ES-I3 (cell line): ENCODE data around the gene ICAM1.
"Not testable (repeated sequence)": the region's sequence is repeated elsewhere in the genome, so short reads cannot be mapped to it uniquely, and the experiment has no call there.

Experiments
- H3K36me3 ChIP-seq: 2 replicates; pipeline ENCODE4 v1.6.1; 2013; ENCODE audit warnings: mild to moderate bottlenecking, low read length, control low read depth, moderate library complexity; ENCODE audit not compliant: insufficient read depth
- H3K4me1 ChIP-seq: 2 replicates; pipeline ENCODE4 v1.6.1; 2013; ENCODE audit warnings: mild to moderate bottlenecking, control low read depth, low read length; ENCODE audit not compliant: insufficient read depth
- H3K9ac ChIP-seq: 2 replicates; pipeline ENCODE4 v1.6.1; 2013; ENCODE audit warnings: low read depth, mild to moderate bottlenecking, low read length, moderate library complexity
- H3K9me3 ChIP-seq: 2 replicates; pipeline ENCODE4 v1.6.1; 2013; ENCODE audit warnings: mild to moderate bottlenecking, low read length, moderate library complexity; ENCODE audit not compliant: control insufficient read depth, insufficient read depth

ICAM1 gene

GRCh38 chr19:10231612-10232228 is 39.2 kb upstream of the ICAM1 start:
- H3K9me3 ChIP-seq: no peaks in the 10 kb centered on the region
- H3K36me3 ChIP-seq: no peaks in the 10 kb centered on the region
- peak overlapping the region; percentile 11; the same call in 1 of the 2 replicates for H3K9ac ChIP-seq
- peaks cover 18% of the 10 kb centered on the region; the same call in 1 of the 2 replicates for H3K4me1 ChIP-seq

GRCh38 chr19:10233946-10234345 is 37.0 kb upstream of the ICAM1 start:
- no peaks in the 10 kb centered on the region for H3K9me3 ChIP-seq
- H3K9ac ChIP-seq: no peak overlapping the region
- peaks cover 13% of the 10 kb centered on the region; the same call in 1 of the 2 replicates for H3K4me1 ChIP-seq
- no peaks in the 10 kb centered on the region for H3K36me3 ChIP-seq

- no peak overlapping the region for H3K9ac ChIP-seq
- H3K4me1 ChIP-seq: peaks cover 7% of the 10 kb centered on the region; the same call in 1 of the 2 replicates
- no peaks in the 10 kb centered on the region for H3K36me3 ChIP-seq
- no peaks in the 10 kb centered on the region for H3K9me3 ChIP-seq
Measured at GRCh38 chr19:10235003-10235402, 35.9 kb upstream of the ICAM1 start.

GRCh38 chr19:10235409-10235808 is 35.5 kb upstream of the ICAM1 start:
- not testable (repeated sequence) for H3K4me1 ChIP-seq, H3K9me3 ChIP-seq, H3K9ac ChIP-seq

GRCh38 chr19:10237702-10238101 is 33.2 kb upstream of the ICAM1 start:
- Histone ChIP-seq H3K9ac (no peak overlapping the region), H3K4me1 (peaks cover 7% of the 10 kb centered on the region; the same call in 1 of the 2 replicates), H3K36me3 (no peaks in the 10 kb centered on the region), H3K9me3 (no peaks in the 10 kb centered on the region)

More at GRCh38 chr19:10235409-10235808, 35.5 kb upstream of the ICAM1 start:
- not testable (repeated sequence) for H3K36me3 ChIP-seq

- Histone ChIP-seq H3K36me3 (no peaks in the 10 kb centered on the region), H3K9me3 (no peaks in the 10 kb centered on the region), H3K4me1 (peaks cover 7% of the 10 kb centered on the region; the same call in 1 of the 2 replicates), H3K9ac (no peak overlapping the region)
Measured at GRCh38 chr19:10238172-10238783, 32.6 kb upstream of the ICAM1 start.

- not testable (repeated sequence) for H3K4me1 ChIP-seq, H3K9ac ChIP-seq, H3K9me3 ChIP-seq, H3K36me3 ChIP-seq
Measured at GRCh38 chr19:10241826-10242449, 29.0 kb upstream of the ICAM1 start.

- Histone ChIP-seq H3K36me3 (no peaks in the 10 kb centered on the region), H3K4me1 (no peaks in the 10 kb centered on the region), H3K9ac (no peak overlapping the region), H3K9me3 (no peaks in the 10 kb centered on the region)
Measured at GRCh38 chr19:10243606-10244005, 27.3 kb upstream of the ICAM1 start.

GRCh38 chr19:10245189-10245939 is 25.6 kb upstream of the ICAM1 start:
- no peaks in the 10 kb centered on the region for H3K9me3 ChIP-seq
- H3K4me1 ChIP-seq: no peaks in the 10 kb centered on the region
- no peaks in the 10 kb centered on the region for H3K36me3 ChIP-seq
- H3K9ac ChIP-seq: no peak overlapping the region

- Histone ChIP-seq H3K9me3 (no peaks in the 10 kb centered on the region), H3K4me1 (no peaks in the 10 kb centered on the region), H3K9ac (no peak overlapping the region), H3K36me3 (no peaks in the 10 kb centered on the region)
Measured at GRCh38 chr19:10246511-10246910, 24.4 kb upstream of the ICAM1 start.

GRCh38 chr19:10251792-10252694 is 18.9 kb upstream of the ICAM1 start, which contains the start of gene MRPL4:
Gene MRPL4 (plus strand): TSS chr19:10252214. CDS start chr19:10252254, 40 bp downstream.
- no peaks in the 10 kb centered on the region for H3K9me3 ChIP-seq
- peaks cover 5% of the 10 kb centered on the region for H3K36me3 ChIP-seq
- peak within 1 kb of the TSS; percentile 86 for H3K9ac ChIP-seq
- no peaks in the 10 kb centered on the region for H3K4me1 ChIP-seq

GRCh38 chr19:10252707-10253106 is 18.2 kb upstream of the ICAM1 start:
- peak overlapping the region; percentile 86 for H3K9ac ChIP-seq
- H3K9me3 ChIP-seq: no peaks in the 10 kb centered on the region
- peaks cover 8% of the 10 kb centered on the region for H3K36me3 ChIP-seq
- no peaks in the 10 kb centered on the region for H3K4me1 ChIP-seq

GRCh38 chr19:10254244-10254643 is 16.7 kb upstream of the ICAM1 start:
- H3K9ac ChIP-seq: no peak overlapping the region
- peaks cover 9% of the 10 kb centered on the region for H3K36me3 ChIP-seq
- no peaks in the 10 kb centered on the region for H3K4me1 ChIP-seq

More at GRCh38 chr19:10254244-10254643, 16.7 kb upstream of the ICAM1 start:
- no peaks in the 10 kb centered on the region for H3K9me3 ChIP-seq
